Prostate gland (tissue), 2 donors: Measurements from ENCODE around the gene CDK4.
"Not testable (repeated sequence)": the region's sequence is repeated elsewhere in the genome, so short reads cannot be mapped to it uniquely, and the experiment has no call there.

Experiments used
- POLR2A ChIP-seq: fragments of 450-650 bp; IDR thresholded peaks from one replicate; pipeline ENCODE4 v1.6.1; 2016; ENCODE audit warnings: antibody characterized with exemption, mild to moderate bottlenecking
- POLR2AphosphoS5 ChIP-seq: sonication (generic); formaldehyde crosslinking; IDR thresholded peaks from one replicate; pipeline ENCODE4 v1.6.1; 2017; ENCODE audit warnings: antibody characterized with exemption
- TF ChIP-seq, protein P1 (sequence below), 4 experiments: fragments of 200-600 bp in 2 of 4; fragments of 450-650 bp in 2 of 4; sonication (generic) in 2 of 4; IDR thresholded peaks; 1 replicate in 3 of 4; 2 replicates in 1 of 4; pipeline ENCODE4 v1.5.1; 2016 to 2019; ENCODE audit warnings: antibody characterized with exemption in 4 of 4, mild to moderate bottlenecking in 2 of 4, moderate library complexity in 2 of 4

DNA sequence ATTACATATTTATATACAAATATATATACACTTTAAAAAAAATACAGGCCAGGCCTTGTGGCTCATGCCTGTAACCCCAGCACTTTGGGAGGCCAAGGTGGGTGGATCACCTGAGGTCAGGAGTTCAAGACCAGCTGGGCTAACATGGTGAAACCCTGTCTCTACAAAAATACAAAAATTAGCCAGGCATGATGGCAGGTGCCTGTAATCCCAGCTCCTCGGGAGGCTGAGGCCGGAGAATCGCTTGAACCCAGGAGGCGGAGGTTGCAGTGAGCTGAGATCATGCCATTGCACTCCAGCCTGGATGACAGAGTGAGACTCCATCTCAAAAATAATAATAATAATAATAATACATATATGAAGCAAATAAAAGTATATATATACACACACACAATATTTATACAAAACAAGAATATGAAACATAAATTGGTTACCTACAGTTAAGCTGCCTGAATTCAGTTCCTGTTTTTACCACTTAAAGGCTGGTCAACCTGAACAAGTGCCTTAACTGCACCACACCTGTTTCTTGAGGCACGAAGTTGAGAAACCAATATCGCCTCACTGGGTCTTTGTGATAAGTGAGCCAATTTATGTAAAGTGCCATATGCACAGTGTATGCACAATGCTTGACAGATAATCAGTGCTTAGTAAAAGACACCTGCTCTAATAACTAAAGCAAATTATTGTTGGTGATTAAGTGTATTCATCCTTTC, 36.9 kb downstream of the CDK4 start:
- TF ChIP-seq POLR2A, POLR2AphosphoS5: not testable (repeated sequence)
- TF ChIP-seq, protein P1, sequence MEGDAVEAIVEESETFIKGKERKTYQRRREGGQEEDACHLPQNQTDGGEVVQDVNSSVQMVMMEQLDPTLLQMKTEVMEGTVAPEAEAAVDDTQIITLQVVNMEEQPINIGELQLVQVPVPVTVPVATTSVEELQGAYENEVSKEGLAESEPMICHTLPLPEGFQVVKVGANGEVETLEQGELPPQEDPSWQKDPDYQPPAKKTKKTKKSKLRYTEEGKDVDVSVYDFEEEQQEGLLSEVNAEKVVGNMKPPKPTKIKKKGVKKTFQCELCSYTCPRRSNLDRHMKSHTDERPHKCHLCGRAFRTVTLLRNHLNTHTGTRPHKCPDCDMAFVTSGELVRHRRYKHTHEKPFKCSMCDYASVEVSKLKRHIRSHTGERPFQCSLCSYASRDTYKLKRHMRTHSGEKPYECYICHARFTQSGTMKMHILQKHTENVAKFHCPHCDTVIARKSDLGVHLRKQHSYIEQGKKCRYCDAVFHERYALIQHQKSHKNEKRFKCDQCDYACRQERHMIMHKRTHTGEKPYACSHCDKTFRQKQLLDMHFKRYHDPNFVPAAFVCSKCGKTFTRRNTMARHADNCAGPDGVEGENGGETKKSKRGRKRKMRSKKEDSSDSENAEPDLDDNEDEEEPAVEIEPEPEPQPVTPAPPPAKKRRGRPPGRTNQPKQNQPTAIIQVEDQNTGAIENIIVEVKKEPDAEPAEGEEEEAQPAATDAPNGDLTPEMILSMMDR (IDR thresholded peaks at IDR 0.05), result not testable (repeated sequence)
